Activated naive CD4-positive, alpha-beta T cell treated with anti-CD3 and anti-CD28 coated beads, Interleukin-2, amount 50 U/mL, for 24 hours (primary cell): Measurements from ENCODE around the gene PRDX5.

Experiments
- H3K27ac Mint-ChIP-seq: one replicate; pipeline ENCODE4 v1.8.0; 2021; ENCODE audit warnings: mild to moderate bottlenecking, mixed read lengths
- H3K27me3 Mint-ChIP-seq: one replicate; pipeline ENCODE4 v1.8.0; 2021; ENCODE audit warnings: mixed read lengths
- H3K36me3 Mint-ChIP-seq: one replicate; pipeline ENCODE4 v1.8.0; 2021; ENCODE audit warnings: mixed read lengths
- H3K4me1 Mint-ChIP-seq: one replicate; pipeline ENCODE4 v1.8.0; 2021; ENCODE audit warnings: mixed read lengths
- H3K4me3 Mint-ChIP-seq: one replicate; pipeline ENCODE4 v1.8.0; 2021; ENCODE audit warnings: mild to moderate bottlenecking, mixed read lengths
- H3K9me3 Mint-ChIP-seq: one replicate; pipeline ENCODE4 v1.8.0; 2021; ENCODE audit warnings: mixed read lengths

PRDX5 gene

DNA sequence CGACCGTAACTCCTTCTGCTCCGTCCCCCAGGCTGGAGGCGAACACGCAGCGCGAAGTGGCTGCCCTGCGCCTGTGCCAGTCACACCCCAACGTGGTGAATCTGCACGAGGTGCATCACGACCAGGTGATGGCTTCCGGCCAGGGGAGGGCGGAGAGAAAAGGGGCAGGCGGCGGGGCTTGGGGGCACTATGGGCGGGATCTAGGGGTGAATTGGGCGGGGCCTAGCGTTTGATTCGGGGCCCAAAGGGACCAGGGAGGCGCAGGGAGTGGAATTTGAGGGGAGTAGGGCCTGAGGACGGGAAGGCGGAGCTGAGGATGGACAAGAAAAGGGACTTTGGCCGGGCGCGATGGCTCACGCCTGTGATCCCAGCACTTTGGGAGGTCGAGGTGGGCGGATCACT is 50.8 kb downstream of the PRDX5 start:
- no peaks in the 10 kb centered on the region for H3K9me3 Mint-ChIP-seq
- no peaks in the 10 kb centered on the region for H3K4me1 Mint-ChIP-seq
- H3K27me3 Mint-ChIP-seq = no peaks in the 10 kb centered on the region
- peaks cover 9% of the 10 kb centered on the region for H3K36me3 Mint-ChIP-seq
- H3K27ac Mint-ChIP-seq = no peak overlapping the region
- no peak overlapping the region for H3K4me3 Mint-ChIP-seq

DNA sequence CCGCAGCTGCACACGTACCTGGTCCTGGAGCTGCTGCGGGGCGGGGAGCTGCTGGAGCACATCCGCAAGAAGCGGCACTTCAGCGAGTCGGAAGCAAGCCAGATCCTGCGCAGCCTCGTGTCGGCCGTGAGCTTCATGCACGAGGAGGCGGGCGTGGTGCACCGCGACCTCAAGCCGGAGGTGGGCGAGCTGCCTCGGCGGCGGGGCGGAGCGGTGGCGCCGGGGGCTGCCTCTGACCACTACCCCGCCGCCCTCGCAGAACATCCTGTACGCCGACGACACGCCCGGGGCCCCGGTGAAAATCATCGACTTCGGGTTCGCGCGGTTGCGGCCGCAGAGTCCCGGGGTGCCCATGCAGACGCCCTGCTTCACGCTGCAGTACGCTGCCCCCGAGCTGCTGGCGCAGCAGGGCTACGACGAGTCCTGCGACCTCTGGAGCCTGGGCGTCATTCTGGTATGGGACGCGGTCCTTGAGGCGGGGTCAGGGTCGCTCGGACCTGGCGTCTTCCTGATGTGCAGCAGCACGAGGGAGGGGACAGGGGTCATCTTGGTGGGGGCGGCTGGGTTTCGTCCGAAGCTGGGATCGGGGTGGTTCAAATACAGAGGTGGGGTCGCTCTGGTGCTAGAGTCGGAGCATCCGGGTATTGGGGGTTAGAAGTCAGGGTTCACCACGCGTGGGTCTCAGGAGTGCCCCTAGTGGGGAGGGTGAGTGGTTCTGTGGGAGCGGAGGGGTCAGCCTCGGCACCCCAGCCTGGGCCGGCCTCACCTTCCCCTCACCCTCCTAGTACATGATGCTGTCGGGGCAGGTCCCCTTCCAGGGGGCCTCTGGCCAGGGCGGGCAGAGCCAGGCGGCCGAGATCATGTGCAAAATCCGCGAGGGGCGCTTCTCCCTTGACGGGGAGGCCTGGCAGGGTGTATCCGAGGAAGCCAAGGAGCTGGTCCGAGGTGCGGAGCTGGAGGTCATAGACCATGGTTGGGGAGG is 51.8 kb downstream of the PRDX5 start:
- peaks cover 5% of the 10 kb centered on the region for H3K36me3 Mint-ChIP-seq
- H3K4me1 Mint-ChIP-seq = no peaks in the 10 kb centered on the region
- H3K27ac Mint-ChIP-seq = no peak overlapping the region
- H3K9me3 Mint-ChIP-seq = no peaks in the 10 kb centered on the region
- no peak overlapping the region for H3K4me3 Mint-ChIP-seq
- no peaks in the 10 kb centered on the region for H3K27me3 Mint-ChIP-seq

DNA sequence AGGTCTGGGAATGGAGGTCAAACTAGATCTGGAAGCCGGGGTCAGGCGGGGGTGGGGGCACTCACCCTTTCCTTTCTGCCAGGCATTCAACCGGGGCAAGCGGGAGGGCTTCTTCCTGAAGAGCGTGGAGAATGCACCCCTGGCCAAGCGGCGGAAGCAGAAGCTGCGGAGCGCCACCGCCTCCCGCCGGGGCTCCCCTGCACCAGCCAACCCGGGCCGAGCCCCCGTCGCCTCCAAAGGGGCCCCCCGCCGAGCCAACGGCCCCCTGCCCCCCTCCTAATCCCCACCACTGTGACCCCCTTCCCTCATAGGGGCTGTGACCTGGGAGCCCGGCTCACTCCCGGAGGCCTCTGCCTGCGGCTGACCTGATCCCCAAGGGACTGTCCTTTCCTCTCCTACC is 53.3 kb downstream of the PRDX5 start:
- no peak overlapping the region for H3K27ac Mint-ChIP-seq
- no peaks in the 10 kb centered on the region for H3K4me1 Mint-ChIP-seq
- peaks cover 5% of the 10 kb centered on the region for H3K36me3 Mint-ChIP-seq
- H3K27me3 Mint-ChIP-seq = no peaks in the 10 kb centered on the region
- H3K4me3 Mint-ChIP-seq = no peak overlapping the region
- no peaks in the 10 kb centered on the region for H3K9me3 Mint-ChIP-seq
